B cell (primary cell): Measurements from ENCODE around the gene RALB. TPM values are rescaled to one million over a fixed set of nuclear protein-coding genes. Genes with fewer than 3 reads are reported as not detected.

Source experiments
- ATAC-seq: fragments of 200-7000 bp; cut with Tn5 transposase; one replicate; pipeline ENCODE4 v1.10.0; 2021; ENCODE audit warnings: low read depth, mild to moderate bottlenecking, moderate number of reproducible peaks, moderate library complexity
- CTCF ChIA-PET: fragments of 350-600 bp; sonication (Branson Sonifier 250); formaldehyde crosslinking; loops from one replicate; lab custom pipeline; 2021; ENCODE audit warnings: antibody characterized with exemption, inconsistent platforms; lab: Charles Lee
- POLR2A ChIA-PET: fragments of 350-600 bp; sonication (Branson Sonifier 250); formaldehyde crosslinking; loops from one replicate; lab custom pipeline; 2021; ENCODE audit warnings: antibody characterized with exemption; lab: Charles Lee
- DNase-seq: peaks from one replicate; pipeline ENCODE4 v3.0.0; 2013
- H2AFZ ChIP-seq: 2 replicates; pipeline ENCODE4 v1.6.1; 2012; ENCODE audit warnings: mild to moderate bottlenecking, low read depth, low read length; ENCODE audit not compliant: insufficient read depth, poor library complexity, severe bottlenecking
- H3K27ac ChIP-seq, 2 donors: 1 replicate in 1 of 2; 2 replicates in 1 of 2; pipeline ENCODE4 v1.5.1; 2012 to 2013; ENCODE audit warnings: low read length in 2 of 2, mild to moderate bottlenecking in 2 of 2, moderate library complexity in 1 of 2
- H3K27me3 ChIP-seq, 4 experiments: fragments of 200-600 bp in 1 of 4; sonication (generic) in 1 of 4; replicated peaks in 1 of 4; 1 replicate in 2 of 4; 2 replicates in 2 of 4; pipeline versions ENCODE4 v1.6.1 to v1.7.0; 2013 to 2016; ENCODE audit warnings: low read length in 3 of 4, mild to moderate bottlenecking in 2 of 4, mixed read lengths in 1 of 4, moderate library complexity in 1 of 4; ENCODE audit not compliant: insufficient read depth in 4 of 4, control insufficient read depth in 3 of 4; ENCODE audit errors: control extremely low read depth in 1 of 4
- H3K36me3 ChIP-seq, 2 experiments: replicated peaks in 1 of 2; 1 replicate in 1 of 2; 2 replicates in 1 of 2; pipeline versions ENCODE4 v1.6.1 to v1.7.1; 2013; ENCODE audit warnings: low read length in 1 of 2; ENCODE audit not compliant: insufficient read depth in 2 of 2, control insufficient read depth in 1 of 2; ENCODE audit errors: control extremely low read depth in 1 of 2, extremely low read depth in 1 of 2
- H3K4me1 ChIP-seq, 2 donors: fragments of 200-600 bp in 1 of 2; sonication (generic) in 1 of 2; 1 replicate in 1 of 2; 2 replicates in 1 of 2; pipeline versions ENCODE4 v1.5.1 to v1.6.1; 2013 to 2017; ENCODE audit warnings: low read length in 2 of 2; ENCODE audit not compliant: control insufficient read depth in 2 of 2, insufficient read depth in 2 of 2
- H3K4me2 ChIP-seq: replicated peaks from 2 replicates; pipeline ENCODE3; 2012; ENCODE audit warnings: mild to moderate bottlenecking, low read depth, low read length; ENCODE audit not compliant: poor library complexity, severe bottlenecking
- H3K4me3 ChIP-seq, 5 experiments: fragments of 200-600 bp in 1 of 5; sonication (generic) in 1 of 5; 1 replicate in 3 of 5; 2 replicates in 2 of 5; pipeline versions ENCODE4 v1.5.1 to v1.7.0; 2011 to 2016; ENCODE audit warnings: low read length in 4 of 5, mild to moderate bottlenecking in 4 of 5, low read depth in 2 of 5, control low read depth in 1 of 5, moderate library complexity in 1 of 5; ENCODE audit not compliant: insufficient read depth in 1 of 5; ENCODE audit errors: control extremely low read depth in 1 of 5, extremely low read depth in 1 of 5
- H3K79me2 ChIP-seq: fragments of 200-600 bp; sonication (generic); one replicate; pipeline ENCODE4 v1.6.0; 2016; ENCODE audit warnings: low read length; ENCODE audit not compliant: control insufficient read depth, insufficient read depth
- H3K9ac ChIP-seq: fragments of 200-600 bp; sonication (generic); 2 replicates; pipeline ENCODE4 v1.6.1; 2017; ENCODE audit warnings: mild to moderate bottlenecking, low read length, moderate library complexity
- H3K9me3 ChIP-seq, 3 donors: one replicate each; pipeline versions ENCODE4 v1.6.1 to v1.7.1; 2013; ENCODE audit warnings: low read length in 2 of 3; ENCODE audit not compliant: control insufficient read depth in 2 of 3, insufficient read depth in 1 of 3; ENCODE audit errors: control extremely low read depth in 1 of 3
- H4K20me1 ChIP-seq: 2 replicates; pipeline ENCODE4 v1.6.0; 2012; ENCODE audit warnings: mild to moderate bottlenecking, low read length; ENCODE audit not compliant: insufficient read depth, control insufficient read depth, poor library complexity, severe bottlenecking
- H3K27ac Mint-ChIP-seq: one replicate; pipeline ENCODE4 v1.8.0; 2021; ENCODE audit warnings: mixed read lengths
- H3K27me3 Mint-ChIP-seq: one replicate; pipeline ENCODE4 v1.8.0; 2021; ENCODE audit warnings: mixed read lengths
- H3K4me1 Mint-ChIP-seq: one replicate; pipeline ENCODE4 v1.8.0; 2021; ENCODE audit warnings: mixed read lengths
- H3K4me3 Mint-ChIP-seq: one replicate; pipeline ENCODE4 v1.8.0; 2021; ENCODE audit warnings: mixed read lengths
- H3K9me3 Mint-ChIP-seq: one replicate; pipeline ENCODE4 v1.8.0; 2022; ENCODE audit warnings: mixed read lengths; ENCODE audit not compliant: insufficient read depth
- CTCF ChIP-seq: fragments of 200-600 bp; IDR thresholded peaks from one replicate; pipeline ENCODE4 v1.8.0; 2022; ENCODE audit warnings: antibody characterized with exemption, mild to moderate bottlenecking
- EZH2 ChIP-seq: IDR thresholded peaks from 2 replicates; pipeline ENCODE4 v1.6.1; 2012; ENCODE audit warnings: borderline replicate concordance, low read depth, mild to moderate bottlenecking, moderate library complexity, low read length; ENCODE audit not compliant: insufficient read depth, poor library complexity, severe bottlenecking
- WGBS: methylation state at CpG from one replicate; pipeline ENCODE4 v1.1.5; 2013; ENCODE audit warnings: missing lambda C conversion rate; ENCODE audit not compliant: insufficient coverage; 5-methylcytosine and 5-hydroxymethylcytosine counted together
- intact Hi-C: fragments of 100-400 bp; cut with micrococcal nuclease; formaldehyde crosslinking; loops from one replicate; pipeline ENCODE4 v1.10.0; 2022
- polyA plus RNA-seq: library from polyadenylated mRNA; depleted of rRNA; stranded (reverse); fragments of >200 nt; gene quantifications from 2 replicates; pipeline ENCODE4 v1.2.3, GENCODE V29; 2012
- total RNA-seq, 2 donors: library from RNA; stranded (reverse); fragments of 120-200 nt in 1 of 2; gene quantifications; 1 replicate in 1 of 2; 2 replicates in 1 of 2; pipeline versions ENCODE4 v1.2.3 to v1.2.4, GENCODE V29; 2013 to 2022

The RALB gene
- total and polyA plus RNA-seq, 2 donors (not counting 1 experiment from before 2014, with no cell fraction given), result 19.3 to 35.9 TPM

DNA sequence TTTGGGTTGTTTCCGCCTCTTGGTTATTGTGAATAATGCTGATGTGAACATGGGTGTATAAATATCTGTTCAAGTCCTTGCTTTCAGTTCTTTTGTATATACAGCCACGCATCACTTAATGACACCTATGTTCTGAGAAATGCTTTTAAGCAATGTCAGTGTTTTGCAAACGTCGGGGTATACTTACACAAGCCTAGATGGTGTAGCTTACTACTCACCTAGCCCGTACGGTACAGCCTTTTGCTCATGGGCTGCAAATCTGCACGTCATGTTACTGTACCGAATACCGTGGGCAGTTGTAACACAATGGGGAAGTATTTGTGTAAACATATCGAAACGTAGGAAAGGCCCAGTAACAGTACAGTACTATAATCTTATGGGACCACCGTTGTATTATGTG, 12.4 kb downstream of the RALB start:
- DNase-seq (no peak), ATAC-seq (no peak)
- ChIA-PET CTCF (no interaction called here), POLR2A (no interaction called here)
- Histone ChIP-seq H4K20me1 (peaks cover 71% of the 10 kb centered on the region), H3K4me2 (peak overlapping the region; percentile 42), H3K4me1 (peaks cover 37 to 46% of the 10 kb centered on the region in 2 donors), H3K27ac (no peak overlapping the region), H2AFZ (peak overlapping the region; percentile 24), H3K36me3 (peaks cover 0 to 4% of the 10 kb centered on the region in 2 experiments), H3K9me3 (peaks cover 0 to 13% (median 10%) of the 10 kb centered on the region in 3 donors), H3K79me2 (peaks cover 89% of the 10 kb centered on the region), H3K9ac (peak overlapping the region; percentile 16), H3K4me3 (peak overlapping the region in 1 of 5 experiments; percentile 6), H3K27me3 (no peaks in the 10 kb centered on the region)
- H3K27ac Mint-ChIP-seq, result no peak overlapping the region
- peaks cover 38% of the 10 kb centered on the region for H3K4me1 Mint-ChIP-seq
- H3K27me3 Mint-ChIP-seq, result no peaks in the 10 kb centered on the region
- TF ChIP-seq EZH2, result no peak
- no peak for TF ChIP-seq CTCF
- H3K9me3 Mint-ChIP-seq, result peaks cover 2% of the 10 kb centered on the region
- peak overlapping the region; percentile 60 for H3K4me3 Mint-ChIP-seq
- intact Hi-C loops, result loop anchor here (1.0 kb wide), 1 partner anchor 12 kb away; no protein-coding TSS in a partner anchor
- no CpG with 5 or more reads among the region's 12 CpGs for WGBS

DNA sequence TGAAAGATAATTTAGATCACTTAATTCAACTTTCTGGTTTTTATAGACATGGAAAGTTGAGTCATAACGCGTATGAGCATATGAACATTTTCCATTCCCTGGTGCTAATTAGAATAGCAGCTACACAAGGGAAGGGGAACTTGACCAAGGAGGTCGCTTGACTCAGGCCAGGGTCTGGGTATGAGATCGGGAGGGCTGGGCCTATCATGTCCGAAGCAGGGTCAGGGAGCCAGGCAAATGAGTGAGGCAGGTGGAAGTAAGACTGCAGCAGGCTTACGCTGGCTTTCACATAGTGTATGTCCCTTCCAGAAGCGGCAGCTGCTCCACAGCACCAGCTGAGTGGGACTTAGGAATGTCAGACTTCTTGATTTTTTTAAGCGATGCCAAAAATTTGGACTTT, 14.7 kb downstream of the RALB start:
- Mint-ChIP-seq H3K27me3 (no peaks in the 10 kb centered on the region), H3K9me3 (no peaks in the 10 kb centered on the region), H3K27ac (no peak overlapping the region), H3K4me3 (no peak overlapping the region), H3K4me1 (peaks cover 61% of the 10 kb centered on the region)
- no peaks in the 10 kb centered on the region for H3K27me3 ChIP-seq
- no peak overlapping the region for H3K9ac ChIP-seq
- no peak for ATAC-seq
- TF ChIP-seq CTCF, result no peak
- no peak for TF ChIP-seq EZH2
- CTCF ChIA-PET, result interaction anchor here (1.3 kb wide), 1 partner anchor 46 kb away, joined by 3 read pairs; no protein-coding TSS in a partner anchor
- peaks cover 72% of the 10 kb centered on the region for H4K20me1 ChIP-seq
- peaks cover 0 to 4% of the 10 kb centered on the region in 2 experiments for H3K36me3 ChIP-seq
- H3K9me3 ChIP-seq, result peaks cover 0 to 5% (median 3%) of the 10 kb centered on the region in 3 donors
- no peak overlapping the region for H3K27ac ChIP-seq
- H2AFZ ChIP-seq, result no peak overlapping the region
- POLR2A ChIA-PET, result no interaction called here
- H3K4me3 ChIP-seq, result no peak overlapping the region
- intact Hi-C loops, result no loop called here
- H3K4me2 ChIP-seq, result no peak overlapping the region
- peaks cover 38 to 44% of the 10 kb centered on the region in 2 donors for H3K4me1 ChIP-seq
- H3K79me2 ChIP-seq, result peaks cover 88% of the 10 kb centered on the region
- WGBS, result 93% methylated on average over 5 of the region's 8 CpGs
- no peak for DNase-seq
